GM12892 (cell line): ENCODE measurements around the gene DDR2.

Experiments used
- DNase-seq: peaks from one replicate; pipeline ENCODE4 v3.0.0; 2011; ENCODE audit not compliant: insufficient read length
- FAIRE-seq: peaks from 2 replicates; lab custom pipeline; 2011; peaks lifted over from hg19 to GRCh38; lab: Jason Lieb, UNC
- POLR2A ChIP-seq: IDR thresholded peaks from 2 replicates; pipeline ENCODE4 v1.6.1; 2011; ENCODE audit warnings: low read depth, low read length, control low read depth
- POLR2AphosphoS5 ChIP-seq: IDR thresholded peaks from 2 replicates; pipeline ENCODE4 v1.6.1; 2011; ENCODE audit warnings: low read depth, low read length, control low read depth
- TAF1 ChIP-seq: IDR thresholded peaks from 2 replicates; pipeline ENCODE4 v1.6.1; 2011; ENCODE audit warnings: low read depth, mild to moderate bottlenecking, control low read depth, low read length, borderline replicate concordance

DDR2 gene

DNA sequence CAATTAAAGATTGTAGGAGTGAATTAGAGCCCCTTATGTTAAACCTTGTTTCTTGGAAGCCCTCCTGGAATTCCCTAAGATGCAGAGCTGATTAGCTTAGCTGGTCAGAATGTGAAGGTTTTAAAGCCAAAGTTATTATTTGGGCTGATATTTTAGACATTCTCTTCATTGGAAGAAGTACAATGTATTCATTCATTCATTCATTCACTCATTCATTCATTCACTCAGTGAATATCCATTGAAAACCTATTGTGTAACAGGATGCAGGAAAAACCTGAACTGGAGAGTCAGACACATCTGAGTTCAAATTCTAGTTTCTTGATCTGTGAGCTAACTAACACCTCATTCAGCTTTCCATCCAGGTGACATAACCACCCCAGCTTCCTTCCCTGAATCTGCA, 29.7 kb downstream of the DDR2 start:
- FAIRE-seq = no peak
- DNase-seq = no peak
- TF ChIP-seq POLR2A (no peak), TAF1 (no peak), POLR2AphosphoS5 (no peak)

DNA sequence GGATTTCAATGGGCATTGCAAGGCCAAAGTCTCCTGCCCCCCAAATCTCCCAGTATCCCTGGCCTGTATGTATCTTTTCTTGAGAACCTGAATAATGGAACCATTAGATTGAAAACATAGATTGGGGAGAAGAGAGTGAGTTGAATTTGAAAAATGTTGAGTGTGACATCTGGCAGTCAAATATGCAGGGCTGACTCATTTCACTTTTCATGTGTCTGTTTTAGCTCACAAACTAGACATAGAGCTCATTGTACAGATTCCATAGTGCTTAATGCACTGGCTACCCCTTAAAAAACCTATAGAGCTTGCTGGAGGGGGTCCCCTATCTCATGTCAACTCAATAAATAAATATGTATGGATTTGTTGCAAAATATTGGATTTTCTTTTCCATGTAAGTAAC, 30.8 kb downstream of the DDR2 start:
- no peak for FAIRE-seq
- no peak for DNase-seq
- TF ChIP-seq POLR2A = no peak
- TF ChIP-seq TAF1 = no peak
- no peak for TF ChIP-seq POLR2AphosphoS5

DNA sequence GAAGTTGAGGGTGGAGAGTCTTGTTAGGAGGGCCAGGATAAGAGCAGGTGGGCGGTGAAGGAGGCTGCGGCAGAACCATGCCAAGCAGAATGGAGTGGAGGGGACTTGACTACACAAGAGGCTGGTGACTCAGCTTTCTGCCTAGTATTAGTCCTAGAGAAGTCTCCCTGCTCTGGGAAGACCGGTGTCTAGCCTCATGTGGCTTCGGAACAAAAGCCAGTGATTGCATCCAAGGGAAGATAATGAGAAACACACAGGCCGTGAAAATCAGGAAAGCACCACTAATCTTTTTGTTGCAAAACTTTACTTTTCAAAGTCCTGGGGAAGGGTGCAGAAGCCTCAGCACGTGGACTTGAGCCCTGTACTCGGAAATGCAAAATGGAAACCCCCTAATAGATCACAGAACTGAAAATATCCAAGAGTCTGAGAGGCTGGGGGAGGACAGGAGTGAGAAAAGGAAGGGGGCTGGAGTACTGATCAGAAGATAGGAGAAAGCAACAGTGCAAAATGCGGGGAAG, 31.4 kb downstream of the DDR2 start:
- DNase-seq (no peak), FAIRE-seq (no peak)
- TF ChIP-seq TAF1 = no peak
- no peak for TF ChIP-seq POLR2AphosphoS5

DNA sequence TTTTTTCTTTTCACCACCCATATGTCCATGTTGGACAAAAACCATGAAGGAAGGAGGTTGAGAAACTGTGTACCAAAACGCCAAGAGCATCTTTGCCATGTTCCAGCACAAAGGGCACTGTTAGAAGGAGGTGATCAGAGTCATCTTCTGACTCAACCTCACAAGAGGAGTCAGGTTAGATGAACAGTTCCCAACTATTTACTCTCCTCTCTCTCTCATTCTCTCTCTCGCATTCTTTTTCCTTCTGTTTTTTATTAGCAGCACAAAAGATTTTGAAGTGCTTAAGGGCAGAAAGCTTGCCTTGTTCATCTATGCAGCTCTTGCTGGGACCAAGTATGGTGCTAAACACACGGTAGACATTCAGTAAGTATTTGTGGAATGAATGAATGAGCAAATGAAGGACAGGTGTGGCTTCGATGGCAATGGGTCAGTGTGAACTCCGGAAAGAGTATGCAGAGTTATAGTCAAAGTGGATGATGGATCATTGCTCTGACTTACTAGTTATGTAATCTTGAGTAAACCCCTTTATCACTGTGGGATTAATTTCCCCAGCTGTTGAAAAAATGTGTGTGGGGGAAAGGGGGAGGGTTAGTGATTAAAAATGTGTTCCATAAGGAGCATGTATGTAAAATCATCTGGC, 33.9 kb downstream of the DDR2 start:
- no peak for FAIRE-seq
- no peak for DNase-seq
- TF ChIP-seq POLR2A = no peak
- TF ChIP-seq TAF1 = no peak
- TF ChIP-seq POLR2AphosphoS5 = no peak

DNA sequence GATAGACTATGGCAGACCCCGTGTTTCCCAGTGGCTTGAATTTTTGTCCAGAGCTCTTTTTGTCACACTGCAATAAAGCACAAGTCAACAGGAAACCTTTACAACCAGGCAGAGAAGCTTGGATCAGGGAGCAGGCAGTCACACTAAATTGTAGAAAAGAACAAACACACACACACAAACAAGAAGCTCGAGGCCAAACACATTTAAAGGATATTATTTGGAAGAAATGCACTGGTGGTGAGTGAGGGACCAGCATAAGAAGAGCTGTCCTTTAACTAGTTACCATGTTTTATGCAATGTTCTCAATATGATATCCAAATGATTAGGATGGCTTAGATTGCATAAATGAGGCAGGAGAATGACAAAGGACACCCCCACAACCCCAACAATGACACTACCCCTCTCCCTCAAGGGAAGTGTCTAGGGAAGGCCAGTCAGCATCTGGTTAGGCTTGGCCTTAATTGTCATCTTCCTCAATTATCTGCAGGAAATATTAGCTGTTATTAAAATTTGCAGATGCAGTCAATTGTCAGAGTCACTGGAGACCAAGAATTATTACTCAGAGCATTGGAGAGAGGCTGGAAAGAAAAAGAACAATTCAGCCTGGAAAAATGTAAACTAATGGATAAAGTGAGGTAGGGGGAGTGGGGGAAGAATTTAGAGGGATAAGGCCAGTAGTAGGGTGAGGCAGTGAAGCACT, 35.3 kb downstream of the DDR2 start:
- no peak for FAIRE-seq
- TF ChIP-seq TAF1 (no peak), POLR2A (no peak), POLR2AphosphoS5 (no peak)
- no peak for DNase-seq

DNA sequence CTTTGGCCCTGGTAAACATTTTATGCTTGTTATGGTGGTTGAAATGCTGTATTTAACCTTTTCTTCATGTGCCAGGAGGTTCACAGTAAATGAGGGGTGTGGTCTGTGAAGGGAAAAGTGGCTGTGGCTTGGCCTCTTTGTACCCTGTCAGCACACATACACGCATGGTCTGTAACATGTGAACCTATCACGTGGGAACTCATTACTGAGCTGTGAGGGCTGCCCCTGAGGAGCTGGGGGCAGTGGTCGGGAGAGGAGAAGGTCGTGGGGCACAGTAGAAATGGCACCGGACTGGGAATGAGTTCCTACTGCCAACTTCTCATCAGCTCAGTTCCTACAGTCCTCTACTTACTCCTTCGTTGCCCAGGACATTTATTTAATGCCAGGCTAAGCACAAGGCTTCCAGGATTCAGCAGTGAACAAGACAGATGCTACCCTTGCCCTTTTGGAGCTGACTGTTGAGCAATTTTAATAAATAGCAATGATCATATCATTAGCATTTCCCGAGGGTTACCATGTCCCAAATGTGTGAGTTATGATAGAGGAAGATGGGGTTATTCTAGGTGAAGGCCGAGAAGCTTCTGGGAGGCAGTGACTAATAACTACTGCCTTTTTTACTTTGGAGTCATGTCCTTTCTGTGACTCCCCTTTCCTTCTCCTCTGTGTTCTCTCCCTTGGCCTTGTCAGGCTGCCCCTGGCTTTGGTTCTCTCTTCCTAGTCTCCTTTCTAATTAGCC, 38.8 kb downstream of the DDR2 start:
- DNase-seq (no peak), FAIRE-seq (no peak)
- TF ChIP-seq POLR2AphosphoS5 (no peak), TAF1 (no peak), POLR2A (no peak)

DNA sequence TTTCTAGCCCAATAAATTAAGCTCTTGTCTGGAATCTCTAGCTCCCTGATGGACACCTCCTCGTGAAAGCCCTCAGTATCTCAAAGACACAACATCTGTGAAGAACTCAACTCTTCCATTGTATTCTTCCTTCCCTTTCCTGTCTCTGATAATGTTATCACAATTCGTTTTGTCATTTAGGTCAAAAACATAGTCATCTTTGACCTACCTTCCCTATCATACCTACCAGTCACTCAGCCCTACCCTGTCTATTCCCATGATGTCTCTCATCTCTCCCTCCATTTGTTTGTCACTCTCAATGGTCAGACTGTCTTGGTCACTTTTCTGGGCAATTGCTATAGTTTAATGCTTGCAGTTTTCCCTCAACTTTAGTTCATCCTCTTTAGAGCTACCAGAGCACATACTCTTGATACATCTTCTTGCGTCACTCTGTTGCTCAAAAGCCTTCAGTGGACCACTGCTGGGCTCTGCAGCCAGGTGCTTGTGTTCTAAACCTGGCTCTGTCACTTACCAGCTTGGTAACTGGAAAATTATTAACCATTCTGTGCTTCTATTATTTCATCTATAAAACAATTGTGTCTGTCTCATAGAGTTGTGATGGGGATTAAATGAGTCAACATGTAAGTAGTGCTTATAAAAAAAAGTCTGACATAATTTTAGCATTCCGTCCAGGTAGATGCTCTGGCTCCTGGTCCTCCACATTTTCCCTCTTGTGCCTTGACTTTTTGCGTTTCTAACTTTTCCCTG, 39.6 kb downstream of the DDR2 start:
- DNase-seq = no peak
- TF ChIP-seq POLR2A = no peak
- no peak for FAIRE-seq

DNA sequence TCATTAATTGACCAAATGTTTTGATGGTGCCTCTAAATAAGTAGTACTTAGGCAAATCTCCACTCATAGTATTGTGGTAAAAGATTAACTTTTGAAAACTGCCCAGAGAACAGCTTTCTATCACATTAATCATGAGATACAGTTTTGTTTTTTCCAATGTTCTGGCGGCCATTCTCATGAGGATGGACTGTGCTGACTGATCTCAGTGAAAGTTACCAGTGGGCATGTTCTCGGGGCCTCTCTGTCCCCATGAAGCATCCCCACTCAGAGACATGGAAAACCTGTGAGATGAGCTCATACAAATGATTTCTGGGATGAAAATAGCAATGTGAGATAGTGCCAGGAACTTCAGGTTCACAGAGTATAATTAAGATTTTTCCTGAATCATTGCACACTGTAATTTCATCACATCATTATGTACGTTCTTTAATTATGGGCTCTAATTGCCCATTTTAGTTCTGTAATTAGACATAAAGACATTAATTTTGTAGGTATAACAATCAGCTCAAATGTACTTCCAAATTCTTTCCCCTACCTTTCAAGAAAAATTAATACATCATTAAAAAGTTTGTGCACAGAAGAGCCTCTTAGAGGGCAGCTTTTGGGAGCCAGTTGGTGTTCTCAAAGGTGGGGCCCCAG, 40.5 kb downstream of the DDR2 start:
- DNase-seq (no peak), FAIRE-seq (no peak)
- TF ChIP-seq POLR2A (no peak), POLR2AphosphoS5 (no peak), TAF1 (no peak)

DNA sequence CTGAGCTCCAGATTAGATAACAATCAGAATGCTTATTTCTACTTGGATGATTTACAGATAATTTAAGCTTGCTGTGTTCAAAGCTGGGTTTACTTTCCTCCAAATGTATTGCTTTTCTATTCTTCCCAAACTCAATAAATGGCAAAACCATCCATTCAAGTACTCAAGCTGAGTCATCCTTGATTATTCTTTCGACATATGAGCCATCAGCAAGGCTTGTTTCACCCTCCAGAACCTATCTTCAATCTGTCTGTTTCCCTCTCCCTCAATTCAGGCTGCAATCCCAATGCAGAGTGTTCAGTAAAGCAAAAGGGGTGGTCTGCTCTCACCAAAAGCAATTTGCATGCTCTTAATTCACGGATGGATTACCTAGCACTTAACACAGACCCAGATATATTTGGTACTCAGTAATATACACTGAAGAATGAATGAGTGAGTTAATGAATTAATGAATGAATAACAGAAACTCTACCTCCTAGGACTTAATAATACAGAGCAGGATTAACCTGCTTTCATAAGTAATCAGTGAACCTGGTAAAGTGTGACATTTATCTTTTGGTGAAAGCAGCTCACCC, 41.9 kb downstream of the DDR2 start:
- no peak for FAIRE-seq
- DNase-seq = no peak
- no peak for TF ChIP-seq POLR2AphosphoS5

DNA sequence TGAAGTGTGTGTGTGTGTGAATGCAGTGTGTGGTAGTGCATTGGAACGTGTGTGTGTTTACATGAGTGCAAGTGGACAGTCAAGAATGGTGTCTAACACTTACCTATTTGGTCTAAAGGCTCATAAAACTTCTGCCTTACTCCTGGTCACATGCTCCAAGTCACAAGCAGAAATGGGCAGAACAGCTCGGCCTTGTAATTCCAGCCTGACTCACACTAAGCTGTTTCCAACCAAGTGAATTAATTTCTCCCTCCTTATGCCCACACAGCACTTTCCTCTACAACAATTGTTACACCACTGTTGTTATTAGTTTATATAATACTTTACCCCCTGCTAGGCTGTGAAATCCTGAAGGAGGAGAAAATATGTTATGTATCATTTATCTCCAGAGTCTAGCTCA, 43.8 kb downstream of the DDR2 start:
- TF ChIP-seq POLR2A = no peak
- TF ChIP-seq TAF1 = no peak
- no peak for TF ChIP-seq POLR2AphosphoS5
- DNase-seq (no peak), FAIRE-seq (no peak)

DNA sequence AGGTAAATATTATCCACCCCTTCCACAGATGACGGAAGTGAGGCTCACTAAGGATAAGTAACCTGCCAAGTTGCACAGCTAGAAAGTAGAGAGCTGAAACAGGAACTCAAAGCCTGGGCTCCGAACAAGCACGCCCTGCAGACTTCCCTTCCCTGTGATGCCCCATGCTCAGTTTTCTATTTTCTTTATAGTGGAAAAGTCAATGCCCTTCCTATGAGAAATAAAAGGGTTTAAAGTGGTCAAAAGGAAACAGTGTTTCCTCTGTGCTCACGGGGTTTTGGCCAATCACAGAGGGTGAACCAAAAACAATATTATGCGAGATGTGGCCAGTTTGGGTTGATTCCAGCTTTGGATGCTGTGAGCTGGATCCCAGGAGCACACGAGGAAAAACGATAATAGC, 44.5 kb downstream of the DDR2 start:
- DNase-seq (no peak), FAIRE-seq (no peak)
- TF ChIP-seq TAF1 = no peak
- TF ChIP-seq POLR2A = no peak
- no peak for TF ChIP-seq POLR2AphosphoS5
